ENCODE results near the gene SYNJ1. TPM values are rescaled to one million over a fixed set of nuclear protein-coding genes. Genes with fewer than 3 reads are reported as not detected.
"Not testable (repeated sequence)": the region's sequence is repeated elsewhere in the genome, so short reads cannot be mapped to it uniquely, and the experiment has no call there.

Gene SYNJ1
- total and polyA plus RNA-seq, 4 donors, result 7.4 to 17.5 (median 11.8) TPM

DNA sequence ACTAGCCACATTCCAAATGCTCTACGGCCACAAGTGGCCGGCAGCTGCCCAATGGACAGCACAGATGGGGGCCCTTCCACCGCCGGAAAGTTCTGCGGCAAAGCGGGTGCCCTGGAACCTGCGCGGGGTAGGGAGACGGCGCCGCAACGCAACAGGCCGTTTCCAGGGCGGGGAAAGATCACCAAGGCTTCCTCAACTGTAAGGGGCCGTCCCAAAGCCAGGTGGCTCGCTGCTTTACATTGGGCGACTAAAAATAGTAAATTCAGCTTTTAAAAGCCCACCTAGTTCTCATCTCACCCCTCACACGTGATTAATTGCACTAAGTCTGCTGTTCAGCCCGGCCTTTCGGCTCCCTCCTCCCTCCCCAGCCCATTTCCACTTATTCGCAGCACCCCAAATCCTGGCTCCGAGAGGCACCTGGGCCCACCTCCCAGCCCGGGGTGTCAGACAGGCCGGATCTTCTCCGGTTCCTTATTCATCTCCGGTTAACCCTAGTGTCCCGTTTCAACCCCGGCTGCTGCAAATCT is 116.3 kb downstream of the SYNJ1 start:
- peak overlapping the region; percentile 71 to 78 for H3K9ac ChIP-seq (ENCODE audit: insufficient read depth in 1 of 2, low read length in 2 of 2)
- peak; percentile 4 for ATAC-seq (ENCODE audit: insufficient read depth, low FRiP score)
- 0 to 1% methylated on average over 28 of the region's 28 CpGs for WGBS, 2 donors

DNA sequence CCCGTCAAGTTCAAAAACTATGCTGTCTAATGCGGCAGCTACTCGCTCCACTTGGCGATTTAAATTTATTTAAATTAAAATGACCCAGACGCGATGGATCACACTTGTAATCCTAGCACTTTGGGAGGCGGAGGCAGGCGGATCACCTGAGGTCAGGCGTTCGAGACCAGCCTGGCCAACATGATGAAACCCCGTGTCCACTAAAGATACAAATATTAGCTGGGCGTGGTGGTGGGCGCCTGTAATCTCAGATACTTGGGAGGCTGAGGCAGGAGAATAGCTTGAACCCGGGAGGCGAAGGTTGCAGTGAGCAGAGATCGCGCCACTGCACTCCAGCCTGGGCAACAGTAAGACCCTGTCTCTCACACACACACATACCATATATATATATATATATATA is 116.9 kb downstream of the SYNJ1 start:
- H3K27ac ChIP-seq (ENCODE audit: low read depth in 1 of 2, low read length in 1 of 2); H3K4me3 ChIP-seq; H3K9ac ChIP-seq (ENCODE audit: insufficient read depth in 1 of 2, low read length in 2 of 2); H3K9me3 ChIP-seq (ENCODE audit: control insufficient read depth in 4 of 4, insufficient read depth in 3 of 4, low read length in 3 of 4); DNase-seq; H3K27me3 ChIP-seq (ENCODE audit: control insufficient read depth in 3 of 3, insufficient read depth in 3 of 3, low read length in 2 of 3); ATAC-seq (ENCODE audit: insufficient read depth, low FRiP score): not testable (repeated sequence)
- 73 to 79% methylated on average over 17 of the region's 17 CpGs for WGBS, 2 donors
- peaks cover 0 to 11% (median 4%) of the 10 kb centered on the region in 5 donors for H3K4me1 ChIP-seq (ENCODE audit: control insufficient read depth in 5 of 5, insufficient read depth in 5 of 5, low read length in 5 of 5)
- peaks cover 0 to 24% (median 6%) of the 10 kb centered on the region in 4 donors for H3K36me3 ChIP-seq (ENCODE audit: control insufficient read depth in 4 of 4, insufficient read depth in 4 of 4, low read length in 4 of 4)

More for the DNA sequence above, 116.3 kb downstream of the SYNJ1 start:
- Histone ChIP-seq H3K9me3 (ENCODE audit: control insufficient read depth in 4 of 4, insufficient read depth in 3 of 4, low read length in 3 of 4) (no peaks in the 10 kb centered on the region), H3K4me1 (ENCODE audit: control insufficient read depth in 5 of 5, insufficient read depth in 5 of 5, low read length in 5 of 5) (peaks cover 0 to 11% (median 4%) of the 10 kb centered on the region in 5 donors), H3K36me3 (ENCODE audit: control insufficient read depth in 4 of 4, insufficient read depth in 4 of 4, low read length in 4 of 4) (peaks cover 0 to 18% (median 4%) of the 10 kb centered on the region in 4 donors), H3K27ac (ENCODE audit: low read depth in 1 of 2, low read length in 1 of 2) (peak overlapping the region; percentile 91 to 96), H3K4me3 (peak overlapping the region; percentile 84), H3K27me3 (ENCODE audit: control insufficient read depth in 3 of 3, insufficient read depth in 3 of 3, low read length in 2 of 3) (no peaks in the 10 kb centered on the region)
- TF ChIP-seq, protein P1, sequence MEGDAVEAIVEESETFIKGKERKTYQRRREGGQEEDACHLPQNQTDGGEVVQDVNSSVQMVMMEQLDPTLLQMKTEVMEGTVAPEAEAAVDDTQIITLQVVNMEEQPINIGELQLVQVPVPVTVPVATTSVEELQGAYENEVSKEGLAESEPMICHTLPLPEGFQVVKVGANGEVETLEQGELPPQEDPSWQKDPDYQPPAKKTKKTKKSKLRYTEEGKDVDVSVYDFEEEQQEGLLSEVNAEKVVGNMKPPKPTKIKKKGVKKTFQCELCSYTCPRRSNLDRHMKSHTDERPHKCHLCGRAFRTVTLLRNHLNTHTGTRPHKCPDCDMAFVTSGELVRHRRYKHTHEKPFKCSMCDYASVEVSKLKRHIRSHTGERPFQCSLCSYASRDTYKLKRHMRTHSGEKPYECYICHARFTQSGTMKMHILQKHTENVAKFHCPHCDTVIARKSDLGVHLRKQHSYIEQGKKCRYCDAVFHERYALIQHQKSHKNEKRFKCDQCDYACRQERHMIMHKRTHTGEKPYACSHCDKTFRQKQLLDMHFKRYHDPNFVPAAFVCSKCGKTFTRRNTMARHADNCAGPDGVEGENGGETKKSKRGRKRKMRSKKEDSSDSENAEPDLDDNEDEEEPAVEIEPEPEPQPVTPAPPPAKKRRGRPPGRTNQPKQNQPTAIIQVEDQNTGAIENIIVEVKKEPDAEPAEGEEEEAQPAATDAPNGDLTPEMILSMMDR (IDR thresholded peaks at IDR 0.05; ENCODE audit: control extremely low read depth, extremely low read depth), result no peak
- DNase-seq, result peak; percentile 8 to 15 (median 9)

DNA sequence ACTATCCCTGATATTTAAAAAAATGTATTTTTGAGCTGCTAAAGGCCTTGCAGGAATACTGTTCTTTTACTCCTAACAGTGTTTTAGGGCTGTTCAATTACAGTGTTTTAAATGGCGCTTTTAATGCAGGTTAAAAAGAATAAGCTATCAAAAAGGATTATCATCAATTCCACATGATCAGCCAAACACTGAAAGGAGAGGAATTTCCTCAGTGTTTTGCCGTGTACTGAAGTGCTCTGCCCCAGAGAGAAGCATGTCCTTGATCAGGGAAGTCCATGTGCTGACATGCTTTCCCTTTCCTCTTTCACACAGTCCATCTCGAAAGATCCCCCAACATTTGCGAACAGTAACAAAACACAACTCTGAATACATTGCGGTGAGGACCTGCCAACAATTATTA is 119.0 kb downstream of the SYNJ1 start:
- H3K4me1 ChIP-seq (ENCODE audit: control insufficient read depth in 5 of 5, insufficient read depth in 5 of 5, low read length in 5 of 5), result peaks cover 0 to 11% (median 4%) of the 10 kb centered on the region in 5 donors
- H3K9me3 ChIP-seq (ENCODE audit: control insufficient read depth in 4 of 4, insufficient read depth in 3 of 4, low read length in 3 of 4), result no peaks in the 10 kb centered on the region
- no peak for ATAC-seq (ENCODE audit: insufficient read depth, low FRiP score)
- no peak for DNase-seq
- no peak overlapping the region for H3K9ac ChIP-seq (ENCODE audit: insufficient read depth in 1 of 2, low read length in 2 of 2)
- H3K36me3 ChIP-seq (ENCODE audit: control insufficient read depth in 4 of 4, insufficient read depth in 4 of 4, low read length in 4 of 4), result peaks cover 4 to 36% (median 18%) of the 10 kb centered on the region in 4 donors
- no peaks in the 10 kb centered on the region for H3K27me3 ChIP-seq (ENCODE audit: control insufficient read depth in 3 of 3, insufficient read depth in 3 of 3, low read length in 2 of 3)
- TF ChIP-seq, protein P1 (IDR thresholded peaks at IDR 0.05; ENCODE audit: control extremely low read depth, extremely low read depth), result no peak
- H3K27ac ChIP-seq (ENCODE audit: low read depth in 1 of 2, low read length in 1 of 2), result no peak overlapping the region
- H3K4me3 ChIP-seq, result no peak overlapping the region
- WGBS, 2 donors, result 94 to 95% methylated on average over 5 of the region's 5 CpGs

DNA sequence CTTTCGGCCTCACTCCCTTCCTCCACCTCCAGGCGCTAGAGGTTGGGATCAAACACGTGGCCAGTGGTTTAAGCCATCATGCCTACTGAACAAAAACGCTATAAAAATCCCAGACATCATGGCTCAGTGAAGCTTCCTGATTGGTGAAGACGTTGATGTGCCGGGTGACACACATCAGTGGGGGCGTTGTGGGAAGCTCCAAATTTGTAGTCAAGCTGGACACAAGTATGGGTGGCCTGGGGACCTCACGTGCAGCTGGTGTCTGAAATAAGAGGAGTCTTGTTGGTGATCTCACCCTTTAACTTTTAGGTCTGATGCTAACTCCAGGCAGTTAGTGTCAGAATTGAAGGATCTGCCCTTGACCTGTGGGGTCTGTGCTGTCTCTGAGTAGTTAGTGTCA is 122.3 kb downstream of the SYNJ1 start:
- no peak for ATAC-seq (ENCODE audit: insufficient read depth, low FRiP score)
- 90 to 93% methylated on average over 8 of the region's 8 CpGs for WGBS, 2 donors
- H3K36me3 ChIP-seq (ENCODE audit: control insufficient read depth in 4 of 4, insufficient read depth in 4 of 4, low read length in 4 of 4), result peaks cover 13 to 49% (median 30%) of the 10 kb centered on the region in 4 donors

More for the DNA sequence above, 122.3 kb downstream of the SYNJ1 start:
- Histone ChIP-seq H3K9me3 (ENCODE audit: control insufficient read depth in 4 of 4, insufficient read depth in 3 of 4, low read length in 3 of 4) (peaks cover 0 to 2% (median 0%) of the 10 kb centered on the region in 4 donors), H3K27ac (ENCODE audit: low read depth in 1 of 2, low read length in 1 of 2) (no peak overlapping the region), H3K9ac (ENCODE audit: insufficient read depth in 1 of 2, low read length in 2 of 2) (no peak overlapping the region), H3K27me3 (ENCODE audit: control insufficient read depth in 3 of 3, insufficient read depth in 3 of 3, low read length in 2 of 3) (no peaks in the 10 kb centered on the region), H3K4me3 (no peak overlapping the region), H3K4me1 (ENCODE audit: control insufficient read depth in 5 of 5, insufficient read depth in 5 of 5, low read length in 5 of 5) (peaks cover 0 to 3% (median 0%) of the 10 kb centered on the region in 5 donors)
- no peak for DNase-seq
- TF ChIP-seq, protein P1 (IDR thresholded peaks at IDR 0.05; ENCODE audit: control extremely low read depth, extremely low read depth), result no peak

All from lung (tissue), 12 donors.